Activated CD8-positive, alpha-beta memory T cell treated with anti-CD3 and anti-CD28 coated beads for 4 hours (primary cell): ENCODE results near the gene CAMK2N1.
A peak's percentile ranks its signal among the peaks of the same experiment; 100 is the strongest.
"Not testable (repeated sequence)": the region's sequence is repeated elsewhere in the genome, so short reads cannot be mapped to it uniquely, and the experiment has no call there.

ENCODE experiments used
- DNase-seq, 2 donors: peaks; one replicate each; pipeline ENCODE4 v3.0.0-alpha.2; 2020; ENCODE audit warnings: low read depth in 2 of 2

Gene CAMK2N1

GRCh38 chr1:20485527-20486456 is at the start of gene CAMK2N1:
TSS of gene CAMK2N1 (minus strand) at chr1:20486210. CDS start at chr1:20485379, 831 bp downstream.
- peak; percentile 30 to 33 for DNase-seq

- DNase-seq: no peak
These were observed 48.8 kb upstream of the CAMK2N1 start for GRCh38 chr1:20534659-20535417.

- DNase-seq: no peak
These were observed 47.6 kb upstream of the CAMK2N1 start for GRCh38 chr1:20533635-20534034.

GRCh38 chr1:20530901-20531300 is 44.9 kb upstream of the CAMK2N1 start:
- DNase-seq: no peak

GRCh38 chr1:20530306-20530705 is 44.3 kb upstream of the CAMK2N1 start:
- DNase-seq: no peak

- no peak for DNase-seq
These were observed 42.2 kb upstream of the CAMK2N1 start for GRCh38 chr1:20528221-20528620.

- no peak for DNase-seq
These were observed 40.3 kb upstream of the CAMK2N1 start for GRCh38 chr1:20526267-20526666.

GRCh38 chr1:20521960-20522861 is 36.2 kb upstream of the CAMK2N1 start:
- peak; percentile 36 to 40 for DNase-seq

GRCh38 chr1:20519609-20520262 is 33.7 kb upstream of the CAMK2N1 start:
- DNase-seq: not testable (repeated sequence)

- no peak for DNase-seq
These were observed 25.8 kb upstream of the CAMK2N1 start for GRCh38 chr1:20511518-20512428.

- no peak for DNase-seq
These were observed 22.4 kb upstream of the CAMK2N1 start for GRCh38 chr1:20508411-20508771.

GRCh38 chr1:20507564-20508410 is 21.8 kb upstream of the CAMK2N1 start, which contains the start of gene MUL1:
TSS of gene MUL1 (minus strand) at chr1:20508151. CDS start at chr1:20508024, 127 bp downstream.
- peak; percentile 87 to 91 for DNase-seq

GRCh38 chr1:20507248-20507563 is 21.2 kb upstream of the CAMK2N1 start:
- no peak for DNase-seq

GRCh38 chr1:20505488-20505887 is 19.5 kb upstream of the CAMK2N1 start:
- no peak for DNase-seq

- DNase-seq: no peak
These were observed 14.7 kb upstream of the CAMK2N1 start for GRCh38 chr1:20500716-20501115.

- no peak for DNase-seq
These were observed 13.7 kb upstream of the CAMK2N1 start for GRCh38 chr1:20499718-20500117.

GRCh38 chr1:20499105-20499504 is 13.1 kb upstream of the CAMK2N1 start:
- no peak for DNase-seq

- no peak for DNase-seq
These were observed 12.1 kb upstream of the CAMK2N1 start for GRCh38 chr1:20498116-20498515.

- no peak for DNase-seq
These were observed 11.5 kb upstream of the CAMK2N1 start for GRCh38 chr1:20497506-20497905.
